Epithelial cell of esophagus (primary cell): ENCODE measurements around the gene RNF20.

Experiments used
- DNase-seq: peaks from one replicate; pipeline ENCODE4 v3.0.0; 2010; ENCODE audit warnings: low read depth
- H3K4me3 ChIP-seq: 2 replicates; pipeline ENCODE4 v1.5.1; 2011; ENCODE audit warnings: mild to moderate bottlenecking, low read length, control low read depth
- CTCF ChIP-seq: IDR thresholded peaks from 2 replicates; pipeline ENCODE4 v1.5.1; 2011; ENCODE audit warnings: low read depth, mild to moderate bottlenecking, low read length, control low read depth, inconsistent platforms; ENCODE audit not compliant: insufficient read depth; ENCODE audit errors: missing control alignments

Gene RNF20

GRCh38 chr9:101601904-101602765 lies 68.5 kb downstream of the RNF20 start:
- peak; percentile 58 for DNase-seq

GRCh38 chr9:101604296-101604695 lies 70.6 kb downstream of the RNF20 start:
- TF ChIP-seq CTCF: no peak
- no peak for DNase-seq
- H3K4me3 ChIP-seq: no peak overlapping the region

More at GRCh38 chr9:101601904-101602765, 68.5 kb downstream of the RNF20 start:
- peak; percentile 69 for TF ChIP-seq CTCF
- H3K4me3 ChIP-seq: no peak overlapping the region

GRCh38 chr9:101605547-101605946 lies 71.9 kb downstream of the RNF20 start:
- no peak overlapping the region for H3K4me3 ChIP-seq
- DNase-seq: no peak
- TF ChIP-seq CTCF: no peak
